Left renal cortex interstitium (tissue), 4 donors: Measurements from ENCODE around the gene PHLPP1. TPM values are rescaled to one million over a fixed set of nuclear protein-coding genes. Genes with fewer than 3 reads are reported as not detected.
A peak's percentile ranks its signal among the peaks of the same experiment; 100 is the strongest.

Experiments used
- DNase-seq, 4 donors: peaks; one replicate each; pipeline ENCODE4 v3.0.0-alpha.2; 2013; ENCODE audit warnings: low read depth in 4 of 4, low spot score in 2 of 4, missing footprints in 1 of 4
- polyA plus RNA-seq, 4 donors: library from polyadenylated mRNA; unstranded; fragments of 120-200 nt; gene quantifications; one replicate each; pipeline ENCODE4 v1.2.1, GENCODE V29; 2013; ENCODE audit not compliant: insufficient read length in 4 of 4

PHLPP1 gene
- polyA plus RNA-seq, 4 donors = 15.5 to 19.9 (median 16.6) TPM

GRCh38 chr18:62992877-62993365, 277.6 kb downstream of the PHLPP1 start:
- no peak for DNase-seq

DNA sequence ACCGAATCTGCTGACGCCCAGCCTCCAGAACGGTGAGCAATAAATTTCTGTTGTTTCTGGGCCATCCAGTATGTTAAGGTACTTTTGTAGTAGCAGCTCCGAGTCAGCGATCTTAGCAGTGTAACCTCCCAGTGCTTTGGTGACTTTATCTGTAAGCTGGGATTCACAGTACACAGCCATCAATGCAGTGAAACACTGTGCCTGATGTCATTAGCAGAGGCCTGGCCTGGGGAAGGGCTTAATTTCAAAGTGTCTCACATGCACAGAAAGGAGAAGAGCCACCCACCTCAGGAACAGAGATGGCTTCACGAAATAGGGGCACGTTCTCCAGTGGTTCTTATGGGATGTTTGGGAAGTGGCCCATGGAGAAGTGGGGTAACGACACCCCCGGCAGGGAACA, 281.2 kb downstream of the PHLPP1 start:
- no peak for DNase-seq

- DNase-seq = no peak
Measured at GRCh38 chr18:62997076-62997475, 281.7 kb downstream of the PHLPP1 start.

DNA sequence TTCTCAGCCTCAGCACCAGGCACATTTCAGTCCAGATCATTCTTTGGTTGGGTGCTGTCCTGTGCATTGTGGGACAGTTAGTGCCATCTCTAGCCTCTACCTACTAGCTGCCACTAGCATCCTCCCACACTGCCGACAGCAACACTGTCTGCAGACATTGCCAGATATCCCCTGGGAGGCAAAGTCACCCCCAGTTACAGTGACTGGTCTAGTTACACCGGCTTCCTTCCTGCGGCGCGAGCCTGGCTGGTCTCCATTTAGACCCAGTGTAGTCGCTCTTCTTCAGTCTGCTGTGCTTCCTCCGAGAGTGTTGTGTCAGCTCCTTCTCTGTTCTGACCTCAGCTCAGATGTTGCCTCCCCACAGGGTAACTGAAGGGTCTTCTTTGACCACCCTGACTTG, 283.1 kb downstream of the PHLPP1 start:
- no peak for DNase-seq

- DNase-seq = no peak
Measured at GRCh38 chr18:62999392-62999791, 284.1 kb downstream of the PHLPP1 start.

DNA sequence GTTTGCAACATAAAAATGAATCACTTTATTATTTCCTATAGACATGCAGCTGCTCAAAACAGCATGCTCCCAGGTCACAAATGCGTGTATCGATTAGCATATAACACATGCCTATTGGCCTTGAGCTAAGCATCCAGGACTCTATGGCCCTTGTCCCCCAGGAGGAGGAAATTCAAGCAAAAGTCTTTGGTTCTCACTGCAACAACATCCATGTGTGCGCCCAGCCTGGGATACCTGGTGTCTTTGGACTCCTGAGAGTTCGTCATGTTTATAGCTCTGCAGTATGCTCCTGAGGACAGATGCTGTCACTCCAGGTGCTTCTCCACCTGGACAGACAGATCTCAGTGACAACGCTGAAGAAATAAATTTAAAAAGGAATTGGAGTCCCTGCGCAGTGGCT, 284.6 kb downstream of the PHLPP1 start:
- no peak for DNase-seq

- no peak for DNase-seq
Measured at GRCh38 chr18:63000839-63001238, 285.5 kb downstream of the PHLPP1 start.

- DNase-seq = no peak
Measured at GRCh38 chr18:63001861-63002260, 286.5 kb downstream of the PHLPP1 start.

DNA sequence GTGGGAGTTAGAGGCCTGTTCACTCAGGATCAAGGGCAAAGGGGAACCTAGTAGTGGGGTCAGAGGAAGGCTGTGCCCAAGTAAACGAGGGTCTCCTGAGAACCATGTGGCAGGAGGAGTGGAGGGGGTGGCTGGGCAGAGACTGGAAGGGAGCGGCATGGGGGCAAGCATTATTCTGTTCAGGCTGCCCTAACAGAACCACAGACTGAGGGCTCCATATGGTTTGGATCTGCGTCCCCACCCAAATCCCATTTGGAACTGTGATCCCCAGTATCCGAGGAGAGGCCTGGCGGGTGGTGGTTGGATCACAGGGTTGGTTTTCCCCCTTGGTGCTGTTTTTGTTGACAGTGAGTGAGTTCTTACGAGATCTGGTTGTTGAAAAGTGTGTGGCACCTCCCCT, 287.0 kb downstream of the PHLPP1 start:
- DNase-seq = no peak

DNA sequence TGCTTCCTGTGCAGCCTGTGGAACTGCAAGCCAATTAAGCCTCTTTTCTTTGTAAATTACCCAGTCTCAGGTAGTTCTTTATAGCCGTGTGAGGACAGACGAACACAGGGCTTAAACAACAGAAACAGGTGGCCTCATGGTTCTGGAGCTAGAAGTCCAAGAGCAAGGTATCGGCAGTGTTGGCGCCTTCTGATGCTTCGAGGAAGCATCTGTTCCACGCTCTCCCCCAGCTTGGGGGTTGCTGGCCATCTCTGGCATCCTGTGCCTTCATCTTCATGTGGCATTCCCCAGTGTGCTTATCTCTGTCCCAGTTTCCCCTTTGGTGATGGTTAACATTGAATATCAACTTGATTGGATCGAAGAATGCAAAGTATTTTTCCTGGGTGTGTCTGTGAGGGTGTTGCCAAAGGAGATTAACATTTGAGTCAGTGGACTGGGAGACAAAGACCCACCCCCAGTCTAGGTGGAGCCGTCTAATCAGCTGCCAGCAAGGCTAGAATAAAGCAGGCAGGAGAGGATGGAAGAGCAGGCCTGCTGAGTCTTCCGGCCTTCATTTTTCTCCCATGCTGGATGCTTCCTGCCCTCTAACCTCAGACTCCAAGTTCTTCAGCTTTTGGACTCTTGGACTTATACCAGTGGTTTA, 287.6 kb downstream of the PHLPP1 start:
- no peak for DNase-seq

- no peak for DNase-seq
Measured at GRCh38 chr18:63003899-63004298, 288.6 kb downstream of the PHLPP1 start.

GRCh38 chr18:63004466-63005089, 289.2 kb downstream of the PHLPP1 start:
- no peak for DNase-seq

DNA sequence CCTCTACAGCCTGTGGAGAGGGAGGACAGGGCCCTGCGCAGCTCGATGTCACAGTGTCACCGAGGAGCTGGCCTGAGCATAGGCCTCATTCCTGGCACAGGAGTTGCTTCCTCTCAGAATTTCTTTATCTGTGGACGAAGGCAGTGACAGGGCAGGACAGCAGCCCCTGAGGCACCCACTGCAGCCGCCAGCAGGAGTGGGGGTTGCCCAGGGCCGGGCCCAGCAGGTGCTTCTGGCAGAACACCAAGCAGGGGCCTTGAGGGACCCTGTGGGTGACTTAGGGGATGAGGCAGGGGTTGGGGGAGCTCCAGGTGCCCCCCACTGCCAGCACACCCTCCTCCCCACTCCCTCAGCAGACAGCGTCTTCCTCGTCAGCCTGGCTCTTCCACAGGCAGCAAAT, 290.0 kb downstream of the PHLPP1 start:
- DNase-seq = no peak

DNA sequence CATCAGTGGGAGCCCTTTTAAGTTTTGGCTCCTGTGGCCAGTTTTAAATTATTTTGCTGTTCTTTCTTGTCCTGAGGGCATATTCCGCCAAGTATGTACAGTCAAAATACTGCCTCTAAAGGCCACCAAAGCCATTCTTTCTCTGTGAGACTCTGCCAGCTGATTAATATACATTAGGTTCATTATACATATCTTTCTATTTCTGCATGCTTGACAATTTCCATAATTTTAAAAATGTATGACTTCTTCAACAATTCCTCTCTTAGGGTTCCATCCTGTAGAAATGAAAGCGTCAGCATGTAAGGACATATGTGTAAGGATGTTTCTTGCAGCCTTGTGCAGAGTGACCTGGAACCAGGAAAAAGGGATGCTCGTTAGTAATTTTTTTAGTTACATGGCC, 291.9 kb downstream of the PHLPP1 start:
- no peak for DNase-seq

DNA sequence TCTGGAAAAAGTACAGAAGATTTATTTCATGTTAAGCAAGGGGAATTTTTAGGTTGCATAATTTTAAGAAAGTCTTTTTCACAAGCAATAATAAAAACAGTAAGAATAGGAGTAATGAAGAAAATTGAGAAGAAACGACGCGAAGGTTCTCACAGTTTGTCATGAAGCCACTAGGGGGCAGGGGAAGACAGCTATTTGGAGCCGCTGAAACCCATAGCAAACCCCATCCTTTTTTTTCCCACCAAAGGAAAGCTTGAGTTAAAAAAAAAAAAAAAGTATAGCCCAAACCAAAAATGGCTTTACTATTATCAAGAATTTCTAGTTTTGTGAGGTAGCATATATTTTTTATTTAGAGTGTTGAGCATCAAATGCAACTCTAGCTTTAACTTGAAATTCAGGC, 300.9 kb downstream of the PHLPP1 start:
- DNase-seq = peak in 3 of 4 donors; percentile 15 to 65 (median 28)

DNA sequence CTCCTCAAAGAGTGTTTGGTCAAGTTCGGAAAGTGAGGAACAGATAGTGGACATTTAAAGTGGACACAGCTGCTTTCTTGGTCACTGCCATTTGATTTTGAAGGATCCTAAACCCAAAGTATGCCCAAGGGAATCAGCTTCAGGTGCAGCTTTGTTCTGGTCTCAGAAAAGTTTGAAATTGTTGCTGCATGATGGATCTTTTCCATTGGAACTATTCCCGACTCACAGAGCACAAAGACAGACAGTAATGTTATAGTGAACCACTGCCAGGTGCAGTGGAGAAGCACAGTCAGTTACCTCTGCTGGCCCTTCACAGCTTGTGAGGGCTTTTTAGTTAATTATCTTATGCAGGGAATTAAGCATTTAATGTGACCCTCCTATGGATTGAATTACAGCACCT, 301.7 kb downstream of the PHLPP1 start:
- DNase-seq = no peak

GRCh38 chr18:63017977-63018376, 302.6 kb downstream of the PHLPP1 start:
- DNase-seq = no peak

GRCh38 chr18:63022429-63023022, 307.2 kb downstream of the PHLPP1 start:
- DNase-seq = no peak

GRCh38 chr18:63025251-63026090, 310.1 kb downstream of the PHLPP1 start:
- DNase-seq = peak in 1 of 4 donors; percentile 21

GRCh38 chr18:63028380-63028779, 313.0 kb downstream of the PHLPP1 start:
- DNase-seq = no peak
